ENCODE results near the gene OCRL. TPM values are rescaled to one million over a fixed set of nuclear protein-coding genes. Genes with fewer than 3 reads are reported as not detected.

OCRL gene
- total RNA-seq, 5 donors from 2014 or later (not counting 1 experiment from before 2014, with no cell fraction given) = 2.2 to 4.6 (median 3.0) TPM

DNA sequence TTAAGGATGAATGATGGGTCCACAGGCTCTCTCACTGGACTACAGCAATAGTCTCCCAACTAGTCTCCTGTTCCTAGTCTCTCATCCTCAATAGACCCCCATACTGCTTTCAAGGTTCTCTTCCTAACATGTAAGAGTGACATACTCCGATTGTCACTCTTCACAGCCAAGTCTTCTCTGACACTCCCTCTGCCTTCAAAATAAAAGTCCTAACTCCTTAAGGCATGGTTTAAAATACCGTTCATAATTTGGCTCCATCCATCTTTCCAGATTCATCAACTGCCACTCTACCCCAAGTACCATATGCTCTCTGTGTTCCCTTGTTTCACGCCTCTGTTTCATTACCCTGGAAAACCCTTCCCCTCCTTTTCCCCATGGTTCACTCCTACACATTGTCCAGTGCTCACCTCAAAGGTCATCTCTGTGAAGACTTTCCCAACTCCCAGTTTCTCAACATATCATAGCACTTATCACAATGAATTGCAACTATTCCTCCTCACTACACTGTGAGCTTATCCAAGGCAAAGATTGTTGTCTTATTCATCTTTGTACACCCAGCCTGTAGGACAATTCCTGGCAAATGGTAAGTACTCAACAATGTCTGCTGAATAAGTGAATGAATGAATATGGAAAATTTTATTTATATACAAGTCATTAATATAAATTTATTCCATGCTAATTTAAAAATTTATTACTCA, 42.8 kb upstream of the OCRL start:
- H3K36me3 ChIP-seq (ENCODE audit: control insufficient read depth in 2 of 2, extremely low read depth in 1 of 2, insufficient read depth in 1 of 2, low read length in 1 of 2) = no peaks in the 10 kb centered on the region
- Mint-ChIP-seq H3K27me3 (peaks cover 3 to 6% of the 10 kb centered on the region in 2 donors), H3K4me1 (no peaks in the 10 kb centered on the region), H3K9me3 (no peaks in the 10 kb centered on the region), H3K36me3 (peaks cover 5% of the 10 kb centered on the region), H3K4me3 (no peak overlapping the region), H3K27ac (no peak overlapping the region)
- ATAC-seq (replicated peaks in 1 of 4) (no peak), DNase-seq (no peak)
- ChIA-PET POLR2A (no interaction called here), CTCF (no interaction called here)
- no peaks in the 10 kb centered on the region for H3K27me3 ChIP-seq (replicated peaks in 1 of 2; ENCODE audit: control insufficient read depth in 2 of 2, extremely low read depth in 1 of 2, insufficient read depth in 2 of 2, low read length in 1 of 2)
- no peak overlapping the region for H3K27ac ChIP-seq (ENCODE audit: low read length)
- WGBS (ENCODE audit: insufficient coverage) = 94% methylated on average over 2 of the region's 3 CpGs
- H3K4me3 ChIP-seq (ENCODE audit: control insufficient read depth in 1 of 2, extremely low read depth in 1 of 2, low read length in 1 of 2) = no peak overlapping the region
- no peaks in the 10 kb centered on the region for H3K4me1 ChIP-seq (ENCODE audit: control insufficient read depth in 1 of 2, extremely low read depth in 1 of 2, insufficient read depth in 2 of 2, low read length in 2 of 2)
- no peaks in the 10 kb centered on the region for H3K9me3 ChIP-seq

DNA sequence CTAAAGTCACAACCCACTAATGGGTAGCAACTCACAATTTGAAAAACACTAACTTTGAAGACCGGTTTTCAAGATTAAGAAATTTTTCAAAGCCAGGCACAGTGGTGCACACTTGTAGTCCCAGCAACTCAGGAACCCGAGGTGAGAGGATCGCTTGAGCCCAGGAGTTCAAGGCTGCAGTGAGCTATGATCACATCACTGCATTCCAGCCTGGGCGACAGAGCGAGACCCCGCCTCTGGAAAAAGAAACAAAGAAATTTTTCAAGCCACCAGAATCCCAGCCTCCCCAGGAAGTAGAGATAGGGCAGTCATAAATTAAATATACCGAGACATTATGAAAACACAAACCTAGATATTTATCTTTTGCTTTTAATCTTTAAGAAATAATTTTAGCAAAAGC, 29.7 kb upstream of the OCRL start:
- H3K27me3 Mint-ChIP-seq = peaks cover 6 to 8% of the 10 kb centered on the region in 2 donors
- H3K27ac ChIP-seq (ENCODE audit: low read length) = no peak overlapping the region
- H3K9me3 Mint-ChIP-seq = no peaks in the 10 kb centered on the region
- POLR2A ChIA-PET = no interaction called here
- no peaks in the 10 kb centered on the region for H3K4me1 ChIP-seq (ENCODE audit: control insufficient read depth in 1 of 2, extremely low read depth in 1 of 2, insufficient read depth in 2 of 2, low read length in 2 of 2)
- no peak for ATAC-seq (replicated peaks in 1 of 4)
- H3K4me3 ChIP-seq (ENCODE audit: control insufficient read depth in 1 of 2, extremely low read depth in 1 of 2, low read length in 1 of 2) = no peak overlapping the region
- peaks cover 0 to 6% of the 10 kb centered on the region in 2 experiments for H3K27me3 ChIP-seq (replicated peaks in 1 of 2; ENCODE audit: control insufficient read depth in 2 of 2, extremely low read depth in 1 of 2, insufficient read depth in 2 of 2, low read length in 1 of 2)
- H3K4me3 Mint-ChIP-seq = no peak overlapping the region
- no peak overlapping the region for H3K27ac Mint-ChIP-seq
- CTCF ChIA-PET = no interaction called here
- H3K36me3 Mint-ChIP-seq = peaks cover 4% of the 10 kb centered on the region
- no peaks in the 10 kb centered on the region for H3K36me3 ChIP-seq (ENCODE audit: control insufficient read depth in 2 of 2, extremely low read depth in 1 of 2, insufficient read depth in 1 of 2, low read length in 1 of 2)
- H3K9me3 ChIP-seq = no peaks in the 10 kb centered on the region
- DNase-seq = no peak
- no peaks in the 10 kb centered on the region for H3K4me1 Mint-ChIP-seq
- WGBS (ENCODE audit: insufficient coverage) = 100% methylated on average over 1 of the region's 7 CpGs

DNA sequence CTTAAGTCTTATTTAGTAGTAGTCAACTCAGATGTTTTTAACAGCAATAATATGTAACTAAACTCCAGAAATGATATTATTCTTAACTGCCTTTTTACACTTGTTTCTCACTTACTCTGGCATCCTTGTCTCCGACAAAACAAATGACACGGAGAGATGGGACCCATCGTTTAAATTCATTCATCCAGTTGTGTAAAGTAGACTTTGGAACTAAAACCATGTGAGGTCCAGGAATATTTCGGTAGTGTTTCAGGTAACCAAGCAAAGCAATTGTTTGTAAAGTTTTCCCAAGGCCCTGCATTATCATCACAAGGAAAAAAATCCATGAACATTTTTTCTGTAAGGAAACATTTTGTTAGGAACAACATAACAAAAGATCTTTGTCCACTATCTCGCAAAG, 28.4 kb upstream of the OCRL start:
- no peak for ATAC-seq (replicated peaks in 1 of 4)
- Mint-ChIP-seq H3K36me3 (peaks cover 4% of the 10 kb centered on the region), H3K27me3 (peaks cover 5 to 7% of the 10 kb centered on the region in 2 donors), H3K4me3 (no peak overlapping the region), H3K4me1 (no peaks in the 10 kb centered on the region), H3K9me3 (no peaks in the 10 kb centered on the region), H3K27ac (no peak overlapping the region)
- Histone ChIP-seq H3K27ac (ENCODE audit: low read length) (no peak overlapping the region), H3K9me3 (no peaks in the 10 kb centered on the region), H3K36me3 (ENCODE audit: control insufficient read depth in 2 of 2, extremely low read depth in 1 of 2, insufficient read depth in 1 of 2, low read length in 1 of 2) (no peaks in the 10 kb centered on the region), H3K27me3 (replicated peaks in 1 of 2; ENCODE audit: control insufficient read depth in 2 of 2, extremely low read depth in 1 of 2, insufficient read depth in 2 of 2, low read length in 1 of 2) (peaks cover 0 to 6% of the 10 kb centered on the region in 2 experiments), H3K4me3 (ENCODE audit: control insufficient read depth in 1 of 2, extremely low read depth in 1 of 2, low read length in 1 of 2) (no peak overlapping the region), H3K4me1 (ENCODE audit: control insufficient read depth in 1 of 2, extremely low read depth in 1 of 2, insufficient read depth in 2 of 2, low read length in 2 of 2) (no peaks in the 10 kb centered on the region)
- DNase-seq = no peak
- WGBS (ENCODE audit: insufficient coverage) = no CpG with 5 or more reads among the region's 5 CpGs
- CTCF ChIA-PET = no interaction called here
- POLR2A ChIA-PET = no interaction called here

DNA sequence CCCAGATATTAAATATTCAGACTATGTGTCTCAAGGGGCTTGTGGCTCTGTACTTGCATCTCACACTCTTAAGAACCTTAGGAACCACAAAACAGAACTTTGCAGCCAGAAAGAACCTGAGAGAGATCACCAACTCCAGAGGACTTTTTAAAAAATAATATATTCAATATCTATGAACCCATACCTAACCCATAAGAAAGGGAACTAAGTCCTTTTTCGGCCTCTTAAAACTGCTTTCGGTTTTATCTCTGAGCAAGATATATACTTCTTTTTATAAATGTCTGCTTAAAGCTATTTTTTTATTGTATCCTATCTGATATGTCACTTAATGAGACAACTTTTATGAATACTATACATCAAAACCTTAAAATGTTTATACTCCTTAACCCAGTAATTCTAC, 27.6 kb upstream of the OCRL start:
- Histone ChIP-seq H3K27me3 (replicated peaks in 1 of 2; ENCODE audit: control insufficient read depth in 2 of 2, extremely low read depth in 1 of 2, insufficient read depth in 2 of 2, low read length in 1 of 2) (peaks cover 0 to 6% of the 10 kb centered on the region in 2 experiments), H3K4me1 (ENCODE audit: control insufficient read depth in 1 of 2, extremely low read depth in 1 of 2, insufficient read depth in 2 of 2, low read length in 2 of 2) (no peaks in the 10 kb centered on the region), H3K9me3 (no peaks in the 10 kb centered on the region), H3K36me3 (ENCODE audit: control insufficient read depth in 2 of 2, extremely low read depth in 1 of 2, insufficient read depth in 1 of 2, low read length in 1 of 2) (no peaks in the 10 kb centered on the region), H3K27ac (ENCODE audit: low read length) (no peak overlapping the region), H3K4me3 (ENCODE audit: control insufficient read depth in 1 of 2, extremely low read depth in 1 of 2, low read length in 1 of 2) (no peak overlapping the region)
- Mint-ChIP-seq H3K4me1 (no peaks in the 10 kb centered on the region), H3K36me3 (peaks cover 4% of the 10 kb centered on the region), H3K27ac (no peak overlapping the region), H3K9me3 (no peaks in the 10 kb centered on the region), H3K27me3 (peaks cover 4% of the 10 kb centered on the region in 2 donors), H3K4me3 (no peak overlapping the region)
- POLR2A ChIA-PET = no interaction called here
- ATAC-seq (replicated peaks in 1 of 4) (no peak), DNase-seq (no peak)
- WGBS (ENCODE audit: insufficient coverage) = no CpG with 5 or more reads among the region's 2 CpGs
- CTCF ChIA-PET = no interaction called here

DNA sequence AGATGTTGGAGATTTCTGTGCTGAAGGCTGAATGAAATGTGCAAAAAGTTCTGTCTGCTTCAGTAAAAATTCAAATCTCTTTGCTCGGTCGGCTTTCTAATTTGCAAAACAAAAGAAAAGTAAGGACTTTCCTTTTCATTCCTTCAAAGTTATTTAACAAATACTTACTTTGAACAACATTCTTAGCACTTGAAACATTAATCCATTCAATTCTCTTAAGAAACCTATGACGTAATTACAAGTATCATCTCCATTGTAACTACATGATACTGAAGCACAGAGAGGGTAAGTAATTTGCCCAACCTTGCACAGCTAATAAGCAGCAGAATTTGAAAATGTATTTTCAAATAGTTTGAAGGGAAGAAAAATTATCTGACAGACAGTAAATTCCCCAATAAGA, 23.7 kb upstream of the OCRL start:
- ChIA-PET CTCF (no interaction called here), POLR2A (no interaction called here)
- no peak for ATAC-seq (replicated peaks in 1 of 4)
- Histone ChIP-seq H3K9me3 (no peaks in the 10 kb centered on the region), H3K4me1 (ENCODE audit: control insufficient read depth in 1 of 2, extremely low read depth in 1 of 2, insufficient read depth in 2 of 2, low read length in 2 of 2) (no peaks in the 10 kb centered on the region), H3K27ac (ENCODE audit: low read length) (no peak overlapping the region), H3K4me3 (ENCODE audit: control insufficient read depth in 1 of 2, extremely low read depth in 1 of 2, low read length in 1 of 2) (no peak overlapping the region), H3K36me3 (ENCODE audit: control insufficient read depth in 2 of 2, extremely low read depth in 1 of 2, insufficient read depth in 1 of 2, low read length in 1 of 2) (no peaks in the 10 kb centered on the region), H3K27me3 (replicated peaks in 1 of 2; ENCODE audit: control insufficient read depth in 2 of 2, extremely low read depth in 1 of 2, insufficient read depth in 2 of 2, low read length in 1 of 2) (peaks cover 0 to 8% of the 10 kb centered on the region in 2 experiments)
- H3K27ac Mint-ChIP-seq = no peak overlapping the region
- no peak overlapping the region for H3K4me3 Mint-ChIP-seq
- H3K9me3 Mint-ChIP-seq = no peaks in the 10 kb centered on the region
- H3K4me1 Mint-ChIP-seq = no peaks in the 10 kb centered on the region
- H3K36me3 Mint-ChIP-seq = peaks cover 4% of the 10 kb centered on the region
- no peak for DNase-seq
- no CpG with 5 or more reads among the region's 3 CpGs for WGBS (ENCODE audit: insufficient coverage)
- H3K27me3 Mint-ChIP-seq = peaks cover 9 to 13% of the 10 kb centered on the region in 2 donors

DNA sequence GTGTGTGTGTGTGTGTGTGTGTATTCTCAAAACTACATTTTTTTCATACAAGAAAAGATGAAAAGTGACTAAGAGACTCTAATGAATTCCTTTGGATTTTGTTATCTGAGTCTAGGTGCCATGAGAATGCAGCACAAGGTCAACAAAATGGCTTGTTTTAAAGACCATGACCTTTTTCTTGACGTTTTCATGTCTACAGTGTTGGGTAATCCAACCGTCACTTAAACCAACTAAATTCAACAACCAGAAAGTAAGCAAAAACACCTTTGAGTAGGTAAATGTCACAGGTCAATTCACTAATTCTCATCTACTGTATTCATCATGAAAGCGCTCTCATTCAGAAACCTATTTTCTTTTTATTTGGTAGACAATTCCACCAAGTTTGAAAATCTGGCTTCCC, 19.9 kb upstream of the OCRL start:
- Mint-ChIP-seq H3K36me3 (no peaks in the 10 kb centered on the region), H3K27me3 (peaks cover 5 to 19% of the 10 kb centered on the region in 2 donors), H3K27ac (no peak overlapping the region), H3K4me3 (no peak overlapping the region), H3K9me3 (peaks cover 0 to 3% (median 0%) of the 10 kb centered on the region in 3 donors), H3K4me1 (peaks cover 8 to 13% (median 11%) of the 10 kb centered on the region in 3 donors)
- ATAC-seq (replicated peaks in 1 of 4) (no peak), DNase-seq (no peak)
- H3K36me3 ChIP-seq (ENCODE audit: control insufficient read depth in 2 of 2, extremely low read depth in 1 of 2, insufficient read depth in 1 of 2, low read length in 1 of 2) = no peaks in the 10 kb centered on the region
- ChIA-PET POLR2A (no interaction called here), CTCF (no interaction called here)
- H3K27ac ChIP-seq (ENCODE audit: low read length) = no peak overlapping the region
- H3K4me1 ChIP-seq (ENCODE audit: control insufficient read depth in 1 of 2, extremely low read depth in 1 of 2, insufficient read depth in 2 of 2, low read length in 2 of 2) = peaks cover 6 to 12% of the 10 kb centered on the region in 2 experiments
- H3K9me3 ChIP-seq = no peaks in the 10 kb centered on the region
- H3K27me3 ChIP-seq (replicated peaks in 1 of 2; ENCODE audit: control insufficient read depth in 2 of 2, extremely low read depth in 1 of 2, insufficient read depth in 2 of 2, low read length in 1 of 2) = peaks cover 0 to 13% of the 10 kb centered on the region in 2 experiments
- no CpG with 5 or more reads among the region's 3 CpGs for WGBS (ENCODE audit: insufficient coverage)
- no peak overlapping the region for H3K4me3 ChIP-seq (ENCODE audit: control insufficient read depth in 1 of 2, extremely low read depth in 1 of 2, low read length in 1 of 2)

Measured in T-cell (primary cell).